Tibial nerve (tissue), 4 donors: ENCODE results near the gene MRGPRX2. TPM values are rescaled to one million over a fixed set of nuclear protein-coding genes. Genes with fewer than 3 reads are reported as not detected.

Source experiments
- DNase-seq, 2 donors: peaks; one replicate each; pipeline ENCODE4 v3.0.0-alpha.2; 2019; ENCODE audit warnings: low spot score in 2 of 2
- H3K27ac ChIP-seq, 4 donors: fragments of 200-600 bp; sonication (generic) in 3 of 4; one replicate each; pipeline ENCODE4 v1.5.1; 2017 to 2019; ENCODE audit warnings: mild to moderate bottlenecking in 1 of 4
- H3K27me3 ChIP-seq, 2 donors: fragments of 200-600 bp; sonication (generic) in 1 of 2; one replicate each; pipeline versions ENCODE4 v1.5.1 to v1.6.0; 2017 to 2019
- H3K36me3 ChIP-seq, 3 donors: fragments of 200-600 bp; sonication (generic); one replicate each; pipeline ENCODE4 v1.5.1; 2018 to 2019
- H3K4me1 ChIP-seq, 4 donors: fragments of 200-600 bp; sonication (generic) in 3 of 4; one replicate each; pipeline ENCODE4 v1.5.1; 2017 to 2019
- H3K4me3 ChIP-seq, 4 donors: fragments of 200-600 bp; sonication (generic) in 3 of 4; one replicate each; pipeline ENCODE4 v1.5.1; 2017 to 2019; ENCODE audit warnings: mild to moderate bottlenecking in 1 of 4, moderate library complexity in 1 of 4
- H3K9me3 ChIP-seq, 4 donors: fragments of 200-600 bp; sonication (generic) in 3 of 4; one replicate each; pipeline ENCODE4 v1.5.1; 2017 to 2019
- EP300 ChIP-seq, 2 donors: sonication (generic); formaldehyde crosslinking; IDR thresholded peaks; one replicate each; pipeline ENCODE4 v1.6.1; 2017; ENCODE audit warnings: antibody characterized with exemption in 2 of 2, mild to moderate bottlenecking in 1 of 2
- POLR2A ChIP-seq, 2 donors: fragments of 450-650 bp; IDR thresholded peaks; one replicate each; pipeline ENCODE4 v1.6.1; 2017; ENCODE audit warnings: antibody characterized with exemption in 2 of 2, mild to moderate bottlenecking in 2 of 2, moderate library complexity in 2 of 2
- WGBS, 2 donors: methylation state at CpG; one replicate each; pipeline ENCODE4 v1.1.5; 2018; 5-methylcytosine and 5-hydroxymethylcytosine counted together
- total RNA-seq, 4 donors: library from RNA; depleted of rRNA; stranded (reverse); fragments of >200 nt; gene quantifications; one replicate each; pipeline ENCODE4 v1.1.0, GENCODE V29; 2016
- TF ChIP-seq, protein P1 (sequence below), 5 experiments: fragments of 200-600 bp in 3 of 5; fragments of 450-650 bp in 2 of 5; sonication (generic) in 3 of 5; IDR thresholded peaks; one replicate each; pipeline ENCODE4 v1.5.1; 2016 to 2019; ENCODE audit warnings: antibody characterized with exemption in 5 of 5, mild to moderate bottlenecking in 3 of 5, moderate library complexity in 2 of 5

MRGPRX2 gene
- total RNA-seq, 4 donors from 2014 or later = not detected

DNA sequence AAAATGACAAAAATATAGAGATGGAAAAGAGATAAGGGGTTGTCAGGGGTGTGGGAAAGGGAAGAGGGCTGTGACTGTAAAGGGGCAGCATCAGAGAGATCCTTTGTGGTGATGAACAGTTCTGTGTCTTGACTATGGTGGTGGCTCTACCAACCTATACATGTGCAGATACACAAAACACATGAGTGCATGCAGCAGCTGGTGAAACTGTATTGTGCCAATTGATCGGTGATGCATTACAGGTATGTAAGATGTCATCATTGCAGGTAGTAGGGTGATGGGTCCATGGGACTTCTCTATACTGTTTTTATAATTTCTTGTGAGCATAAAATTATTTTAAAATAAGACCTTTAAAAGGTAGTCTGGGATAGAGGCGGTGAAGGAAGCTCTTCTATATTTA lies 32.3 kb upstream of the MRGPRX2 start:
- Histone ChIP-seq H3K27me3 (no peaks in the 10 kb centered on the region), H3K27ac (no peak overlapping the region), H3K4me1 (no peaks in the 10 kb centered on the region), H3K4me3 (no peak overlapping the region), H3K9me3 (no peaks in the 10 kb centered on the region), H3K36me3 (no peaks in the 10 kb centered on the region)
- no peak for TF ChIP-seq POLR2A (IDR thresholded peaks at IDR 0.05)
- TF ChIP-seq, protein P1, sequence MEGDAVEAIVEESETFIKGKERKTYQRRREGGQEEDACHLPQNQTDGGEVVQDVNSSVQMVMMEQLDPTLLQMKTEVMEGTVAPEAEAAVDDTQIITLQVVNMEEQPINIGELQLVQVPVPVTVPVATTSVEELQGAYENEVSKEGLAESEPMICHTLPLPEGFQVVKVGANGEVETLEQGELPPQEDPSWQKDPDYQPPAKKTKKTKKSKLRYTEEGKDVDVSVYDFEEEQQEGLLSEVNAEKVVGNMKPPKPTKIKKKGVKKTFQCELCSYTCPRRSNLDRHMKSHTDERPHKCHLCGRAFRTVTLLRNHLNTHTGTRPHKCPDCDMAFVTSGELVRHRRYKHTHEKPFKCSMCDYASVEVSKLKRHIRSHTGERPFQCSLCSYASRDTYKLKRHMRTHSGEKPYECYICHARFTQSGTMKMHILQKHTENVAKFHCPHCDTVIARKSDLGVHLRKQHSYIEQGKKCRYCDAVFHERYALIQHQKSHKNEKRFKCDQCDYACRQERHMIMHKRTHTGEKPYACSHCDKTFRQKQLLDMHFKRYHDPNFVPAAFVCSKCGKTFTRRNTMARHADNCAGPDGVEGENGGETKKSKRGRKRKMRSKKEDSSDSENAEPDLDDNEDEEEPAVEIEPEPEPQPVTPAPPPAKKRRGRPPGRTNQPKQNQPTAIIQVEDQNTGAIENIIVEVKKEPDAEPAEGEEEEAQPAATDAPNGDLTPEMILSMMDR (IDR thresholded peaks at IDR 0.05) = no peak
- TF ChIP-seq EP300 (IDR thresholded peaks at IDR 0.05) = no peak
- 97 to 98% methylated on average over 2 of the region's 2 CpGs for WGBS, 2 donors
- no peak for DNase-seq

DNA sequence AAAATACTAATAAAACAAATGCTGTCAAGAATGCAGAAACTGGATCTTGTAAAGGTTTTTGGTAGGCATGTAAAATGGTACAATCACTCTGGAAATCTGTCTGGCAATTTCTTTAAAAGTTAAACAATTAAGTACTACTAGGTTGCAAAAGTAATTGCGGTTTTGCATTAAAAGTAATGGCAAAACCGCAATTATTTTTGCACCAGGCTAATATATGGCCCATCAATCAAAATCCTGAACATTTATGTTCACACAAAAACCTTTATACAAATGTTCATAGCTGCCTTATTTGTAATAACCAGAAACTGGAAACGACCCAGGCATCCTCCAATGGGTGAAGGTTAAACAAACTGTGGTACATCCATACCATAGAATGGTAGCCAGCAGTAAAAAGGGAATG lies 31.8 kb upstream of the MRGPRX2 start:
- DNase-seq = no peak
- no peak for TF ChIP-seq EP300 (IDR thresholded peaks at IDR 0.05)
- TF ChIP-seq POLR2A (IDR thresholded peaks at IDR 0.05) = no peak
- TF ChIP-seq, protein P1 (IDR thresholded peaks at IDR 0.05) = no peak
- H3K4me1 ChIP-seq = no peaks in the 10 kb centered on the region
- no peaks in the 10 kb centered on the region for H3K36me3 ChIP-seq
- no peaks in the 10 kb centered on the region for H3K9me3 ChIP-seq
- 74 to 75% methylated on average over 3 of the region's 3 CpGs for whole genome bisulfite sequencing, 2 donors
- no peaks in the 10 kb centered on the region for H3K27me3 ChIP-seq
- H3K4me3 ChIP-seq = no peak overlapping the region
- no peak overlapping the region for H3K27ac ChIP-seq

DNA sequence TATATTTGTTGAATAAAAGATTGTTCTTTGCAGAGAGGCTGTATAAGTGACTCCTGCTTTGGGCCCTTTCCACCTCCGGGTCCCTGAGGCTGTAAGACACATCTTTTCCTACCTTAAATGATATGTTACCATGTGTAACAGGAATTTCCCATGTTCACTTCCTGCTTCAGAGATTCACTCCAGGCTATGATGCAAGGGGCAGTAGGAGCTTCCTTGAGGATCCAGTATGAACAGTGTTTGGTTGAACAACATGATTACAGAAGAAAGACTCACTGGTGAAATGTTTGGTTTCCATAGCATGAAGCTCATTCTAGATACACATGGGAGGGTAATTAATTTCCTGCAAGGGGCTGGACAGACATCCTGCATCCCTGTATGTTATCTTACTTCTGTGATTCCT lies 30.8 kb upstream of the MRGPRX2 start:
- no peak for TF ChIP-seq POLR2A (IDR thresholded peaks at IDR 0.05)
- 86 to 94% methylated on average over 1 of the region's 1 CpG for WGBS, 2 donors
- Histone ChIP-seq H3K36me3 (no peaks in the 10 kb centered on the region), H3K4me1 (no peaks in the 10 kb centered on the region), H3K27me3 (no peaks in the 10 kb centered on the region), H3K27ac (no peak overlapping the region), H3K9me3 (no peaks in the 10 kb centered on the region), H3K4me3 (no peak overlapping the region)
- no peak for DNase-seq

DNA sequence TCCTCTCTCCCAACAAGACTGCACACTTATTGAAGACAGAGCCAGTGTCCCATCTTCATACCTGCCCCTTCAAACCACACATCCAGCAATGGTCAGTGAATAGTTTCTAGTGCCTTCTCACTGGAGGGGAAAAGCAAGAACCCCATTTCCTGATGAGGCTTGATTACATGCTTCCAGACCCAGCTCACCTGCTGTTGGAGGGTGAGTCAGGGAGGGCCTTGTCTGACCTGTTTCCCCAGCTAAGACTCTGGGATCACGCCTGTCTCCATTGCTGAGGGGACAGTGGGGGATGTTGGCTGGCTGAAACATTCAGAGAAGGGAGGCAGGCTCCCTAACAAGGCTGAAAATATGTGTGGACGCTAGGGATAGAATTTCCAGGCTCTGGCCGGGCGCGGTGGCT lies 28.9 kb upstream of the MRGPRX2 start:
- Histone ChIP-seq H3K4me1 (no peaks in the 10 kb centered on the region), H3K27me3 (no peaks in the 10 kb centered on the region), H3K27ac (no peak overlapping the region), H3K4me3 (no peak overlapping the region), H3K36me3 (no peaks in the 10 kb centered on the region), H3K9me3 (no peaks in the 10 kb centered on the region)
- DNase-seq = no peak
- 85 to 92% methylated on average over 5 of the region's 5 CpGs for WGBS, 2 donors
- TF ChIP-seq EP300 (IDR thresholded peaks at IDR 0.05) (no peak), POLR2A (IDR thresholded peaks at IDR 0.05) (no peak)
- TF ChIP-seq, protein P1 (IDR thresholded peaks at IDR 0.05) = no peak

DNA sequence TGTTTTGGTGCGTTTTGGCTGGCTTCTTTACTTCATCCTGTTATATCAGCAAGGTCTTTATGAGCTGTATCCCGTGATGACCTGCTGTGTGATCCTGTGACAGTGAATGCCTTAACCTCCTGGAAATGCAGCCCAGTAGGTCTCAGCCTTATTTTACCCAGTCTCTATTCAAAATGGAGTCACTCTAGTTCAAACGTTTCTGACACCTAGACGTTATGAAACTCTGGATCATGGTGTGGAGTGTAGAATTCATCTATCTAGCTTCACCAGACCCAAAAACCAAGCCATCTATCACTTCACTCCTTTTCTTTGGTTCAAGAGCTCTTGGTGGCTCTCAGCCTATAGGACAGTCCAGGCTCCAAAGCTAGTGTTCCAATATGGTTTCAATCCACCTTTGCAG lies 28.3 kb upstream of the MRGPRX2 start:
- Histone ChIP-seq H3K4me1 (no peaks in the 10 kb centered on the region), H3K4me3 (no peak overlapping the region), H3K36me3 (no peaks in the 10 kb centered on the region), H3K27me3 (no peaks in the 10 kb centered on the region), H3K9me3 (no peaks in the 10 kb centered on the region), H3K27ac (no peak overlapping the region)
- DNase-seq = no peak
- WGBS, 2 donors = 81 to 82% methylated on average over 4 of the region's 4 CpGs
- TF ChIP-seq POLR2A (IDR thresholded peaks at IDR 0.05) (no peak), EP300 (IDR thresholded peaks at IDR 0.05) (no peak)
- TF ChIP-seq, protein P1 (IDR thresholded peaks at IDR 0.05) = no peak

DNA sequence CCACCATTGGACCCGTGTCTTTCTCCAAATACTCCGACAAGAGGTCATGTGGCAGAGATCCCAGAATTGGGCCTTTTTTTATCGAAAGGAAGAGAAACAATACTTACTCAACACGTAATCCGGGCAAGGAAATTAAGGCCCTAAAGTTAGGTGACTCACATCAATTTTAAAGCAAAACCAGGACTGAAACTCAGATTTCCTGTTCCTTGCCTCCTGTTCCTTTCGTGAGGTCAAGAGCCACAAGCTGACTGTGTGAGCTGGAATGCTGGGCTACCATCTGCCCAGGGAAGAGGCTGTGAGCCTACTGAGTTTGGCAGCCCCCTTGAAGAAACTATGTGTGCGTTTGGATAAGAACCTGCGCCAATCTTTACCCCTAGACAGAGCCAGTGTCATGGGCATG lies 27.1 kb upstream of the MRGPRX2 start:
- H3K27me3 ChIP-seq = no peaks in the 10 kb centered on the region
- WGBS, 2 donors = 82 to 84% methylated on average over 8 of the region's 8 CpGs
- DNase-seq = no peak

More for the DNA sequence above, 27.1 kb upstream of the MRGPRX2 start:
- Histone ChIP-seq H3K9me3 (no peaks in the 10 kb centered on the region), H3K4me3 (no peak overlapping the region), H3K27ac (no peak overlapping the region), H3K36me3 (no peaks in the 10 kb centered on the region), H3K4me1 (no peaks in the 10 kb centered on the region)
- TF ChIP-seq EP300 (IDR thresholded peaks at IDR 0.05) (no peak), POLR2A (IDR thresholded peaks at IDR 0.05) (no peak)
- TF ChIP-seq, protein P1 (IDR thresholded peaks at IDR 0.05) = no peak
